GM18517 (cell line): ENCODE results near the gene FLRT3.

ENCODE experiments used
- ATAC-seq: cut with Tn5 transposase; IDR thresholded peaks from one replicate; pipeline ENCODE4 v1.9.1; 2021; ENCODE audit warnings: mild to moderate bottlenecking, moderate library complexity; ENCODE audit not compliant: unreplicated experiment

FLRT3 gene

DNA sequence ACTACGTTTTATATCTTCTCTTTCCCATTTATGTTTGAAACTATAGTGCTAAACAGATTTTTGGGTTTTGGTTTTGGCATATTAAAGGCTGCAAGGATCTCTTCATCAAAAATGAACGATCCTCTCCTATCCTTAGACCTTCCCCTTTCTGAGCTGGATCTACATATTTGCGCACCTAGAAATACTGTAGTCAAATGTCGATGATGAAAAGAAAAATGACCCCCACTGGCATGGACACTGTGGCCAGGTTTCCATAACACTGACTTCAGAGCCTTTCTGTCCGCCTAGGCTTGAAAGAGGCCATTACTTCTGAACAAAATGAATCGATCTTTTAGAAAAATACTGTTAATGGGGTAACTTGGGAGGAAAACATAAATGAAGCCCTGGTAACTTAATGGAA lies 5.8 kb downstream of the FLRT3 start:
- ATAC-seq = no peak

DNA sequence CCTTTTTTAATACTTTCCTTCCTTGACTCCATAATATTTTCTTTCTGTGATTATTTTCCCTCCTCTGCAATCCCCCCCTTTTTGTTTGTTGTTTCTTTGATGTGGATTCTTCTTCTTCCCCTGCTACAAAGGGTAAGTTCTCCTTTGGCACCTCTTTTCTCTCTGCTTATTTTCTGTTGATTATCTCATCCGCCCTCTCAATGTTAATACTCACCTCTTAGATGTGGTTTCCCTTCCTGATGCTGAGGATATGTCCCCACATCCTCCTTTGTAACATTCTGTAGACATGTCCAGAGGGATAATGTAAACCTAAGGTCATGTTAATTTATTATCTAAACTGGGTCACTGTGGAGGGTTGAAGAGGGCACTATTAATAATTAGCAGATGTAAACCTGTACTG lies 17.7 kb downstream of the FLRT3 start:
- no peak for ATAC-seq

DNA sequence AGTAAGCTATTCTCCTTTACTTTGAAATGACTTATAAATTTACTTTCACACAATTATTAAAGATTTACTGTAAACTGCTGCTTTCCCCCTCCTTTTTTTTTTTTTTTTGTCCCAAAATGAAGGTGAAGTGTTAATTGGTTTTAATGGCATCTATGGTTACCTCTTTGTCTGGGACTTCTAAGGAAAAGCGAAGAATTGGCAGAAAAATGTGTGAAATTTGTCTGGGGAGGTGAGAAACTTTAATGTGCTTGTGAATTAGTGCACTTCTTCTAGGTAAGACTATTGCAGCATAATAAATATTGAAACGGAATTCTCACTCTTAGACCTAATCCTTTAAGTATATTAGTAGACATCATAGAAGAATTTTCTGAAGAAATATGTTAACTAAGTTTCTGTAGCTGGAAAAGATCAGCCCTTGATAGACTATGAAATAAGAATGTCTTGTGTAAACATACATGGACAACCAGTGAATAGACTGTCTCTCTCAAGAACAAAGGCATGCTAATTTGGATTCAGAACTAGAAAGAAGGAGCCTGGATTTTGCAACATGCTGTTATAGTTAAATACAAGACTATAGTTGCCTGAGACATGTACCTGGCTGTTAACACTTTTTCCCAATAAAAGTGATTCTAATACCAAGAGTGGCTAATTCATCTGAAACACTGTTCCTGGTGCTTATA lies 23.9 kb downstream of the FLRT3 start:
- no peak for ATAC-seq

DNA sequence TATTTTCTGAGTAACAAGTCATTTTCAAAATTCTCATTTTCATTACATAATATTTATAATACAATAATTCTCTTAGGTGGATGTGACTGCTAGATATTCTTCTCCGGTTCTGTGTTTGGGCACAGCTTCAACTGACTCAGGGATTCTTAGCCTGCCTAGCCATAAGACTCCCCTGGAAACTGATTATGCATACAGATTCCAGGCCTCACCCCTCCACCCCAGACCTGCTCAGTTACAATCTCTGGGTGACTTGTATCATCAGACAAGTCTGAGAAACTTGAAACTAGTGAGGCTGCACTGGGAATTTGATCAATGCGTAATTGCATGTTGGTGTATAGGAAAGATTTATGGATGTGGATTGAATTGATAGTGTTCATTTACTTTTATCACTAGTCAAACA lies 25.4 kb downstream of the FLRT3 start:
- ATAC-seq = no peak

DNA sequence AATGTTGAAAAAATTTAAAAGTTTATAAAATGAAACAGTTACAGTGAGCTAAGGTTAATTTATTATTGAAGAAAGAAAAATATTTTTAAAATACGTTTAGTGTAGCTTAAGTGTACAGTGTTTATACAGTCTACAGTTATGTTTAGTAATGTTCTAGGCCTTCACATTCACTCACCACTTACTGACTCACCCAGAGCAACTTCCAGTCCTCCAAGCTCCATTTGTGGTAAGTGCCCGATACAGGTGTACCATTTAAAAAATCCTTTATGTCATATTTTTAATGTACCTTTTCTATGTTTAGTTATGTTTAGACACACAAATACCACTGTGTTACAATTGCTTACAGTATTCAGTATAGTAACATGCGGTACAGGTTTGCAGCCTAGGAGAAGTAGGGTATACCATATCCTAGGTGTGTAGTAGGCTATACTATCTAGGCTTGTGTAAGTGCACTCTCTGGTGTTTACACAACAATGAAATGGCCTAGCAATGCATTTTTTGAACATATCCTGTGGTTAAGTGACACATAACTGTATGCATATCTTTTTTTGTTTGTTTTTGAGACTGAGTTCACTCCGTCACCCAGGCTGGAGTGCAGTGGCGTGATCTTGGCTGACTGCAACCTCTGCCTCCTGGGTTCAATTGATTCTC lies 26.3 kb downstream of the FLRT3 start:
- ATAC-seq = no peak

DNA sequence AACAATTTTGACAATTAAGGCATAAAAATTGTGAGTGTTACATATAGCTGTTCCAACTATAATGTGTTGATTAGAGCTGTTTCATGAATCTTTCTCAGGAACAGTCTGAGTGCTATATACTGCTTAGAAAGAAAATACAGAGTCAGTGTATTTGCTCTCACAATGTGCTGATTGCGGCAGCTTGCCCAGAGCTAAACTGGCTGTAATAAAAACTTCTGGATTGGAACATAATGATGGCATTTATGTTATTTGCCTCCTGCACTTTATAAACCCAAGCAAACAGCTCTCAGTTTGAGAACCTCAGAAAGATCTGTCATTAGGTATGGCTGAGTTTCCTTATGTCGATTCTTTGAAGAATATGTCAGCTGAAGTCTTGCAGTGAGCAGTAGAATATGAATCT lies 29.5 kb downstream of the FLRT3 start:
- ATAC-seq = no peak

DNA sequence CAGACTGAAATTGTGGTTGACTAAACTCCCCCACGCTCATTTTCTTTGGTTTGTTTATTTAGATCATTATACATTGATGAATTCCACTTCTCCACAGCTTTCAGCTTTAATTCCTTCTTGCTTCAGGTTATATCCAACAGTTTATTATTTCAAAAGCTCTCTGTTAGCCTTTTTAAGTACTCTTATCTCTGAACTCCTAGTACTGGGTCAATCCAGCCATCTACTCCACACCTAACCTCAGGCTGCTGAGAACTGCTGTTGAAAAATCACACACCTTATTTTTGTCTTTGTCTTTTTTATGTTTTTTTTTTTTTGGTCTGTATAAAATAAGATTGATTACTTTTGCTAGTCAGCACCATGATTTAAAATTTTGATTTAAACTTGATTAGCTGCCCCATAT lies 32.9 kb downstream of the FLRT3 start:
- no peak for ATAC-seq

DNA sequence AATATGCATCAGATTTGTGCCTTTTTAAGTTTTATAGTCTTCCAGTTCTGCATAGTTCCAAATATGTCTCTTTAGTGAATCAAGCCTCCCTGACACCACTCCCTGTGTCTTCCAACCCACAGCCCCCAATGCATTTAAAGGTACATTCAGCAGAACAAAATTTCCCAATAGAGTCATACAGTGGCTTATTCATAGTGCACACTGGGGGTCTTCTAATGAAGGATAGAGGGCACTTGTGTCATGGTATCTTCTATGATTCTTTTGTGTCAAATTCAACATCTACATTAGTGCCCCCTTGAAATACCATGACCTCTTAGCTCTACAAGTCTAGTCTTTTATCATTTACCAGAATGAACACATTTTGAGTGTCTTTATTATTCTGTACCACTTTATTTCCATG lies 33.8 kb downstream of the FLRT3 start:
- no peak for ATAC-seq

DNA sequence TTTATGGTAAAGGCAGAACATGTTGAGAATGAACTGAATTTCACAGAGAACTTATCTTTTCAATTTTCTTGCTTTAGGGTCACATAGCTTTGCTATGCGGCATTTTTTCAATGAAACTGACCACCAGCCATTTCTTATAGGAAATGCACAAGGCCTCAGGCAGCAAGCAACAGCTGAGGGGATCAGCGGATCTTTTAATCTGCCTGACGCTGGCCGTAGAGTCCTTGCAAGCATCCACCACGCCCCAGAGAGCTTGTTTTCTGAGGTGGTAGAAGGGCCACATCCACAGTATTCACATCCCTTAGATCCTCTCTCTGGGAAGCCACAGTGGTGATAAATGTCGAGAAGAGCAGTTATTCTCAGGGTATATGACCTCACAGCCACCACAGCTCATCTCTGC lies 34.3 kb downstream of the FLRT3 start:
- no peak for ATAC-seq

DNA sequence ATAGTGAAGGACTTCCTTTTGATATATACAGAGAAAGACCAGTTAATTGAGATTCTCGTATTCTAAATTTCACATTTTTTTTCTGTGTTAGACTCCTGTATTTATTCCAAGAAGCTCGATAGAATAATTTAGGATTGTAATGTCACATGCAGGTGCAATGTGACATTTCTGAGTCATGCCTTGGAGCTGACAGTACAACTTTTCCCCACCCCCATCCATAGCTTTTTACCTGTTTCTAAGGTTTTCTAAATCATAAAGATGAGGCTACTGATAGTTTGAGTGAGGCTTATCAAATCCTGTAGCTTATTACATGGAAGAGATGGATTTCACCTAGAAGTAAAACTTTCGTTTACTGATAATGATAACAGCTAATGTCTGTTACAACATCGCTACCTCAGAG lies 37.6 kb downstream of the FLRT3 start:
- no peak for ATAC-seq

DNA sequence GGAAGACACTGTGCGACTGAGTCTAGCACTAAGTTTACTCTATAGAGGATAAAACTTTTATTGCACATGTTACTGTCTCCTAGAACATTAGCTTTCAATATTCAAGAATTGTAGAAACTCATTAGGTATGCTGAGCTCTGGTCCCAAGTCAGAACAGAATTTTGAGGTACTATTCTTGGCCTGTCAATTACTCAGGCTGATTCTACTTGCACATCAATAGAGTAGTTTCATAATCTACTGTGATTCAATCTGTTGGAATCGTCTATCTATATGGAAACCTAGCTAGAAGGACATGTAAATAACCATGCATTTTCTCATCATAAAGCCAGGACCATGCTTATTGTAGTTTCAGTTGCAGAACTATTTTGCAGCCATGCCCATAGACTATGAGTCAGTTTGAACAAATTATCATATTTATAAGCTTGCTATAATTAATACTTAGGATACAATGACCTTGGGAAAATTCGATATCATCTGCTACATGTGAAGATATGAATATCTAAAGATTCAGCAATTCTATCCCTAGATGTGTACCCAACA lies 41.6 kb downstream of the FLRT3 start:
- ATAC-seq = no peak

DNA sequence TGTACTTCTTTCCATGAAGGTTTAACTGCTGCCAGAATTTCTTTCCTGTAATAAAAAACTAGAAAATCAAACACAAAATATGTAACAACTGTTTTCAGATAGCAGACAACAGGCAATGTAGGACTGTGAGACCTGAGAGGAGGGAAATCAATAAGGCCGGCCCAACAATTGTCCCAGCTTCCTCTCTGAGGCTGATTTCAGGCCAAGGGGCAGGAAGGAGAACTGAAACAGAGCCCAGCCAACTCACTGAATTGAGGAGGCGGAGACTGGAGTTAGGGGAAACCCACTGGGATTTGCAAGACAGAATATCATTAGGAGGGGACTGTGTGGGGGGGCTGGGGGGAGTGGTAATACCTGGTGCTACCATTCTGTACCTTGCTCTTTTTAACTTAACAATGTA lies 42.2 kb downstream of the FLRT3 start:
- no peak for ATAC-seq

DNA sequence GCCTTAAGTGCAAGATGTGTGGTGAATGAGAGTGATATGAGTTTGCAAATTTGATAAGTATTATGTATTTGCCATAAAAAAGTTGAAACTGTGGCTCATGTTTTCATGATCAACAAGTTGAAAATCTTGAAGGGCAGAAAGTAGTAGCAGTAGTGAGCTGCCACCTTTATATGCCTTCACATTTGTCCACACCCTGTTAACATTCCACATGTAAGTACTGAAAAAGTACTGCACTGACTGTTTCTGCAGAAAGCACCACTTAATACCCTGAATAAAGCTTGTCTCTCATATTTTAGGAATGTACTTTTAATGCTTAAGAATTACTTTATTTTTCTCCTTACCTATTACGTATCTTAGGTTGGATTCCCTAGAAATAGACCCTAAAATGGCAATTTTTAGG lies 45.9 kb downstream of the FLRT3 start:
- no peak for ATAC-seq

DNA sequence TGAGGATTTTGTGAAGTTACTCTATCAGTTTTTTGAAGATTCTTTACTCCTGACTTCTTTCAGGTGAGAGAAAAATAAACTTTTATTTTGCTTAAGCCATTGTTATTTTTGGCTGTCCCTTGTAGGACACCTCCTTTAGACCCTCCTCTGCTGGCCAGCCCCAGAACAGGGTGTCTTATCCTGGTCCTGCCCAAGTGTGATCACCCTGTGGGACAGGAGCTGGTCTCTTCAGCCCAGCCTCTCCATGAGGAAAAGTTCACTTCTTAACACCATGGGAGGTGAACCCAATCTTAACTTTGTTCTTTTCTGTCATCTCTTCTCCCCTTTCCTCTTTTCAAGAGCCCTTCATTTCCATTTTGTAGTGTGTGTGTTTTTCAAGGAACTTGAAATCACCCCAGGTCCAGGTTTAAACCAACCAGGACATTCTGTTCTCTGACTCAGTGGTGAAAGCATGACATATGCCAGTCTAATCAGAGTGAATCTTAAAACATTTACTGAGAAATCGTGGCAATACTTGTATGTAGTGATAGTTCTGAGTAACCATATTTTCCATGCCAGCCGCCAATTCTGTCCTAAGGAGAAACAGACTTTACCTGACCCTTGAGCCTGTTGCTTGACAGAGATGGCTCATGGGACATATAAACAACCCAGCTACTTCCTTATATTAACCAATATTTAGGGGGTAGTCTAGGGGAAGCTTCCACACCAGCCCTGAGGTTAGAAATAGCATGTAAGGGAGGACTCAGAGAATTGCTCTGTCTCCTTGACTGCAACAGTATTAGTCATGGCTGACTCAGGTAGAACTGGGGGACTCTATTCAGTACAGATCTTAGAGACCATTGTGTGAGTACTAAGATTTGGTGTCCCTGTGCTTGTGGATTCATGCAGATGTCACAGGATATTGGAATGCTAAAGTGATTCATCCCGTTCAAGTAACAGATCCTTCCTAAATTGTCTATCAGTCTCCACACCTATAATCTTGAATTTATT lies 48.8 kb downstream of the FLRT3 start:
- no peak for ATAC-seq

DNA sequence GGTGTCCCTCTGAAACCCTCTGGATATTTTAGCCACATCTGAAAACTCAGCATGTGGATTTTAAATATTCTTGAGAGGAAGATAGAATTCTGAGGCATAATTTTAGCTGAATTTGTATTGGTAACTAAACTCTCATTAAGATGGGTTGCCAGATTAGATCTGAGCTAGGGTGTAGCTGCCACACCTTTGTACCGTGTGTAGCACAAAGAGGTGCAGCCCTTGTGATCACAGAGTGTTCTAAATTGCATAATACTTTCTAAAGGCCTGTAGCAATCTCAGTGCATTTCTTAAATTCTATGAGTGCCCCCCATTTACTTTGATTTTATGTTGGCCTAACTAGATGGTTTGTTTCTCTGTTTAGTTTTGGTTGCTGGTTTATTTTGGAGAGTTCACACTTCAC lies 53.0 kb downstream of the FLRT3 start:
- ATAC-seq = no peak

DNA sequence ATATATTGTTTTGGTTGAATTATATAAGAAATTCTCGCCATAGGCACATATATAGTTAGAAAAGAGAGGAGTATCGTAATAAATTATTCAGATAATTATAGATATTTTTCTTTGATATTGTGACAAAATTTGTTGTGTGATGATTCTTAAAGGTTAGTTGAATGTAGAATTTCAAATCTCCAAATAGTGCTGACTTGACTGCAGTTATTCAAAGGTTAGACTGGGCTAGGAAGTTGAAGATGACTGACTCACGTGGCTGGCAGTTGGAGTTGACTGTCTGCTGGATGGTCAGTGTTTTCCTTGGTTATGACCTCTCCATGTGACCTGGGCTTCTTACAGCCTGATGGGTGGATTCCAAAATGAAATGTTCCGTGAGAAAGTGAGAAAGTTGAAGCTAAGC lies 55.3 kb downstream of the FLRT3 start:
- ATAC-seq = no peak
